TTC549 (cell line): ENCODE results near the gene CC2D1B.

ENCODE experiments used
- FAIRE-seq: peaks from 2 replicates; lab custom pipeline; 2012; peaks lifted over from hg19 to GRCh38; lab: Jason Lieb, UNC

CC2D1B gene

GRCh38 chr1:52359676-52360594, 6.1 kb downstream of the CC2D1B start:
- no peak for FAIRE-seq

DNA sequence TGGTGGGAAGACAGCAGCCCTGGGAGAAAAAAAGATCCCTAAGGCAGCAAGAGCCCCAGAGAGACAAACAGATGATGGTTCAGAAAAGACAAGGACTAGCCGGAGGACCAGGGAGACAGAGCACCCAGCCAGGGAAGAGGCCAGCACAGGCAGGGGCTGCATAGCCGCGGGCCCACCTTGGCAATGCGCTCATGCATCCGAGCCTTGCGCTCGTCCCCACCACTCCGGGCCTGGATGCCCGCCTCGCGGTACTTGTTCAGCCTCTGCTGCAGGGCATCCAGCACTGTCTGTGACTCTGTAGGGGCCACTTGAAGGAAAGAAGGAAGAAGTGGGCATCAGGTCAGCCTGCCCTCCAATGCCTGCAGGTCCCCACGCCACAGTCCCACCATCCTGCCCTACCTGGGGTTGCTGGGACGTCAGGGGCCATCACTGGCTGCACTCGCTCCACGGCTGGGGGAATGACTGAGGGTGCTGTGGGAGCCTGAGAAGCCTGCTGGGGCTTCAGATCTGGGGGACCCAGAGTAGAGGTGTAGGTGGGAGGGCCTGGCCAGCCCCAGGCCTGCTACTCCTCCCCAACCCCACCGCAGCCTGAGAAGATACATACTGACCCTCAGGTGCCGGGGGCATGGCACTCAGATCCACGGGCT, 7.0 kb downstream of the CC2D1B start:
- FAIRE-seq: no peak

- no peak for FAIRE-seq
These were observed 8.6 kb downstream of the CC2D1B start for GRCh38 chr1:52357397-52357796.

DNA sequence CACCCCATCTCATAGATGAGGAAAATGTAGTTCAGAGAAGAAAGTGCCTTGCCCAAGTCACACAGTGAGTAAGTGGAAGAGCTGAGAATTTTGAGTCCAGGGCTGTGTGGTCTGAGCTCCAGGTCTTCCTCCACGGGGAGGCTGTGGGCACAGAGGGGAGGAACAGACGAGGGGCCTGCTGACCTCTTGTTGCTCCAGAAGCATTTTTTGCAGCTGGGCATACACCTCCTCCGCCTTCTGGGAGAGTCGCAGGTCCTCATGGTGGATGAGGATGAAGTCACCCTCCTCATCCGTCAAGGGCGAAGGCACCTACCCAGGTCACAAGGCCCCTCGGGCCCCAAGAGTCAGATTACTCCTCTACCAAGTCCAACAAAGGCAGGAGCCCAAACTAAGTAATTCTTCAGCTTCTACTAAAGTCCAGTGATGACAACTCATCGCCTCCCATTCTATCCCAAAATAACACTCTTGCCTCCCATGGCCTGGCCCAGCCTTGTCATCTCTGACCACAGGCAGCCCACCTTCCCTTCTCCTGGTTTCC, 9.1 kb downstream of the CC2D1B start:
- FAIRE-seq: no peak

- no peak for FAIRE-seq
These were observed 10.0 kb downstream of the CC2D1B start for GRCh38 chr1:52355847-52356505.

GRCh38 chr1:52355436-52355835, 10.6 kb downstream of the CC2D1B start:
- FAIRE-seq: no peak

GRCh38 chr1:52352690-52353089, 13.3 kb downstream of the CC2D1B start:
- FAIRE-seq: no peak

- no peak for FAIRE-seq
These were observed 17.2 kb downstream of the CC2D1B start for GRCh38 chr1:52348704-52349300.

- no peak for FAIRE-seq
These were observed 19.4 kb downstream of the CC2D1B start for GRCh38 chr1:52346653-52347052.

DNA sequence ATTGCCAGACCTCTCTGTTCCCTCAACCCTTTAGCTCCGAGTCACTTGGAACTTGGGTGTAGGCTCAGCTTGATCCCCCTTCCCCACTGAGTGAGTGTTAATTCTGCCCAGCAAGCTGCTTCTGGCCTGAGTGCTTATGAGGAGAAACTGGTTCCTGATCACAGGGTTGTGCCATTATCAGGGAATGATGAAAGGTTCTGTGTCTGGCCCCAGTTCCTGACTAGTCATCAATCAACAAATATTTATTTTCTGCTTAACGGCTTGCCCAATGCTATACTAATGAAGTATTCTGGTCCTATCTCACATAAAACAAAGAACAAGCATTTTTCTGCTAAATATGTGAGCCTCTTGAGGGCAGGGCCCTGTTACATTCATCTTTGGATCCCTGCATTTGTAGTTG, 20.8 kb downstream of the CC2D1B start:
- FAIRE-seq: no peak

GRCh38 chr1:52343979-52344378, 22.0 kb downstream of the CC2D1B start:
- no peak for FAIRE-seq

GRCh38 chr1:52341655-52342260, 24.2 kb downstream of the CC2D1B start:
- FAIRE-seq: no peak

- FAIRE-seq: no peak
These were observed 28.6 kb downstream of the CC2D1B start for GRCh38 chr1:52337439-52337838.

- FAIRE-seq: no peak
These were observed 31.0 kb downstream of the CC2D1B start for GRCh38 chr1:52334906-52335528.

DNA sequence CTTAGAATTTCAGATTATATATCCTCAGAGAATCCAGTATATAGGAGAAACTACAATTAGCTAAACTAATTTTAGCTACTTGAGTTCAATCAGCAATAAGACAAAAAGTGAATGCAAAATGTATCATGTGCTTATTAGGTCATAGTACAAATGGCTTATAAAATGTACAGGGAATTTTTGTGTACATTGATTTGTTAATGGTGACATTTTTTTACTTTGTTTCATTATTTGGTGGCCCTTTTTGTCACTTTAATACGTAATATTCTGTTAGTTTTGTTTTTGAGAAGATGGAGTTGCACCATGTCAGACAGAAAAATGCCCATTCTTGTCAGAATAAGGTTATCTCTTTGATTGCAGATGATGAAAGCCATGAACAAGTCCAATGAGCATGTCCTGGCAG, 33.6 kb downstream of the CC2D1B start:
- FAIRE-seq: no peak

- no peak for FAIRE-seq
These were observed 37.4 kb downstream of the CC2D1B start for GRCh38 chr1:52328615-52329014.

GRCh38 chr1:52325786-52326185, 40.2 kb downstream of the CC2D1B start:
- no peak for FAIRE-seq

- FAIRE-seq: no peak
These were observed 42.3 kb downstream of the CC2D1B start for GRCh38 chr1:52323731-52324130.

DNA sequence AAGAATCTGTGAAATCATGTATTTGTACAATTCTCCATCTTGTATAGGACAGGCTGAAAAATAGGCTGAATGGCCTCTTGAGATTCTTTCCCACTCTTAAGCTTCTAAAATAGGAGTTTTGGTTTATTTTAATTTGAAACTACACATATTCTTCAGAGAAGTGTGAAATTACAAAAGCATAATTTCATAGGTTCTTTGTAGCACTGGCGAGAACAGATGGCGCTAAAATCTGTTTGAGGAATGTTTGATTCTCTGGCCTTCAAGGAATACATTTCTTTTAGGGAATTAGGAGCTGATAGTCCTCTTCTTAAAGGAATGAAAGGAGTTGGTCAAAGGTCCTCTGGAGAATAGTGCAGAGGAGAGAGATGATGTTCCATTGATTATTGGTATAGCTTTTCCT, 44.9 kb downstream of the CC2D1B start:
- no peak for FAIRE-seq

GRCh38 chr1:52306227-52307006, 59.6 kb downstream of the CC2D1B start:
- FAIRE-seq: no peak
